HG03575 (cell line): Measurements from ENCODE around the gene FGD4.
A peak's percentile ranks its signal among the peaks of the same experiment; 100 is the strongest.
"Not testable (repeated sequence)": the region's sequence is repeated elsewhere in the genome, so short reads cannot be mapped to it uniquely, and the experiment has no call there.

ENCODE experiments used
- ATAC-seq: cut with Tn5 transposase; IDR thresholded peaks from one replicate; pipeline ENCODE4 v1.9.1; 2021; ENCODE audit not compliant: unreplicated experiment, insufficient number of reproducible peaks, low FRiP score; ENCODE audit errors: extremely low read depth

The FGD4 gene

GRCh38 chr12:32534698-32535097 lies 135.3 kb downstream of the FGD4 start:
- no peak for ATAC-seq

GRCh38 chr12:32535288-32535999 lies 136.1 kb downstream of the FGD4 start:
- no peak for ATAC-seq

- ATAC-seq, result no peak
Observed at GRCh38 chr12:32536000-32536345, 136.6 kb downstream of the FGD4 start.

- no peak for ATAC-seq
Observed at GRCh38 chr12:32541754-32542374, 142.5 kb downstream of the FGD4 start.

GRCh38 chr12:32542428-32543229 lies 143.3 kb downstream of the FGD4 start:
- ATAC-seq, result no peak

- no peak for ATAC-seq
Observed at GRCh38 chr12:32544893-32545292, 145.5 kb downstream of the FGD4 start.

GRCh38 chr12:32545413-32545980 lies 146.1 kb downstream of the FGD4 start:
- ATAC-seq, result no peak

- ATAC-seq, result no peak
Observed at GRCh38 chr12:32546272-32546671, 146.9 kb downstream of the FGD4 start.

GRCh38 chr12:32548691-32549281 lies 149.4 kb downstream of the FGD4 start:
- no peak for ATAC-seq

GRCh38 chr12:32549675-32550079 lies 150.3 kb downstream of the FGD4 start:
- no peak for ATAC-seq

- ATAC-seq, result no peak
Observed at GRCh38 chr12:32551058-32551457, 151.7 kb downstream of the FGD4 start.

GRCh38 chr12:32558903-32559302 lies 159.5 kb downstream of the FGD4 start:
- peak; percentile 96 for ATAC-seq

- ATAC-seq, result no peak
Observed at GRCh38 chr12:32559434-32559833, 160.1 kb downstream of the FGD4 start.

- no peak for ATAC-seq
Observed at GRCh38 chr12:32560520-32560919, 161.2 kb downstream of the FGD4 start.

GRCh38 chr12:32561931-32562341 lies 162.6 kb downstream of the FGD4 start:
- ATAC-seq, result no peak

- not testable (repeated sequence) for ATAC-seq
Observed at GRCh38 chr12:32562413-32562812, 163.1 kb downstream of the FGD4 start.

- ATAC-seq, result no peak
Observed at GRCh38 chr12:32566663-32567295, 167.4 kb downstream of the FGD4 start.

GRCh38 chr12:32567296-32567674 lies 167.9 kb downstream of the FGD4 start:
- ATAC-seq, result no peak

- ATAC-seq, result no peak
Observed at GRCh38 chr12:32568228-32568627, 168.9 kb downstream of the FGD4 start.
